HCT116 (cell line): ENCODE data around the gene NDUFB6.

Experiments
- EGR1 ChIP-seq: IDR thresholded peaks from 2 replicates; pipeline ENCODE4 v1.6.1; 2012; ENCODE audit warnings: low read depth
- POLR2A ChIP-seq: IDR thresholded peaks from 2 replicates; pipeline ENCODE4 v1.7.0; 2011; ENCODE audit warnings: borderline replicate concordance; ENCODE audit not compliant: insufficient read depth, insufficient read length; ENCODE audit errors: extremely low read depth
- RAD21 ChIP-seq: IDR thresholded peaks from 2 replicates; pipeline ENCODE4 v1.6.1; 2012; ENCODE audit warnings: low read depth, mild to moderate bottlenecking
- TCF7L2 ChIP-seq: IDR thresholded peaks from 2 replicates; pipeline ENCODE4 v1.7.0; 2011; ENCODE audit warnings: borderline replicate concordance, inconsistent platforms; ENCODE audit not compliant: insufficient read depth, insufficient read length; ENCODE audit errors: extremely low read depth
- TF ChIP-seq, protein P1 (sequence below): IDR thresholded peaks from 2 replicates; pipeline ENCODE4 v1.6.1; 2011; ENCODE audit warnings: mild to moderate bottlenecking, low read length, moderate library complexity; ENCODE audit not compliant: insufficient replicate concordance; ENCODE audit errors: extremely low read depth
- TF ChIP-seq, protein P2 (sequence below), 3 experiments: fragments of 200-600 bp in 1 of 3; sonication (generic) in 1 of 3; IDR thresholded peaks in 2 of 3; conservative IDR thresholded peaks in 1 of 3; 2 replicates each; pipeline ENCODE4 v1.5.1; 2012 to 2017; ENCODE audit warnings: low read depth in 2 of 3, low read length in 2 of 3, antibody characterized with exemption in 1 of 3, borderline replicate concordance in 1 of 3, control low read depth in 1 of 3, mild to moderate bottlenecking in 1 of 3, mixed read lengths in 1 of 3, mixed run types in 1 of 3, moderate library complexity in 1 of 3; ENCODE audit not compliant: insufficient read depth in 1 of 3
- TF ChIP-seq, protein P3 (sequence below): IDR thresholded peaks from 2 replicates; pipeline ENCODE4 v1.6.1; 2012; ENCODE audit warnings: low read depth

DNA sequence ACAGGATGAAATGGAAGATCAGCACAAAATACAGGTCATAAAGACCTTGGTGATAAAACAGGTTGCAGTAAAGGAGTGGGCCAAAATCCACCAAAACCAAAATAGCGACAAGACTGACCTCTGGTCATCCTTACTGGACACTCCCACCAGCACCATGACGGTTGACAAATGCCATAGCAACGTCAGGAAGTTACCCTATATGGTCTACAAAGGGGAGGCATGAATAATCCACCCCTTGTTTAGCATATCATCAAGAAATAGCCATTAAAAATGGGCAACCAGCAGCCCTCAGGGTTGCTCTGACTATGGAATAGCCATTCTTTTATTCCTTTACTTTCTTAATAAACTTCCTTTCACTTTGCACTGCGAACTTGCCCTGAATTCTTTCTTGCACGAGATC lies 6.0 kb upstream of the NDUFB6 start:
- TF ChIP-seq, protein P1, sequence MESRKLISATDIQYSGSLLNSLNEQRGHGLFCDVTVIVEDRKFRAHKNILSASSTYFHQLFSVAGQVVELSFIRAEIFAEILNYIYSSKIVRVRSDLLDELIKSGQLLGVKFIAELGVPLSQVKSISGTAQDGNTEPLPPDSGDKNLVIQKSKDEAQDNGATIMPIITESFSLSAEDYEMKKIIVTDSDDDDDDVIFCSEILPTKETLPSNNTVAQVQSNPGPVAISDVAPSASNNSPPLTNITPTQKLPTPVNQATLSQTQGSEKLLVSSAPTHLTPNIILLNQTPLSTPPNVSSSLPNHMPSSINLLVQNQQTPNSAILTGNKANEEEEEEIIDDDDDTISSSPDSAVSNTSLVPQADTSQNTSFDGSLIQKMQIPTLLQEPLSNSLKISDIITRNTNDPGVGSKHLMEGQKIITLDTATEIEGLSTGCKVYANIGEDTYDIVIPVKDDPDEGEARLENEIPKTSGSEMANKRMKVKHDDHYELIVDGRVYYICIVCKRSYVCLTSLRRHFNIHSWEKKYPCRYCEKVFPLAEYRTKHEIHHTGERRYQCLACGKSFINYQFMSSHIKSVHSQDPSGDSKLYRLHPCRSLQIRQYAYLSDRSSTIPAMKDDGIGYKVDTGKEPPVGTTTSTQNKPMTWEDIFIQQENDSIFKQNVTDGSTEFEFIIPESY: no peak
- TF ChIP-seq, protein P2, sequence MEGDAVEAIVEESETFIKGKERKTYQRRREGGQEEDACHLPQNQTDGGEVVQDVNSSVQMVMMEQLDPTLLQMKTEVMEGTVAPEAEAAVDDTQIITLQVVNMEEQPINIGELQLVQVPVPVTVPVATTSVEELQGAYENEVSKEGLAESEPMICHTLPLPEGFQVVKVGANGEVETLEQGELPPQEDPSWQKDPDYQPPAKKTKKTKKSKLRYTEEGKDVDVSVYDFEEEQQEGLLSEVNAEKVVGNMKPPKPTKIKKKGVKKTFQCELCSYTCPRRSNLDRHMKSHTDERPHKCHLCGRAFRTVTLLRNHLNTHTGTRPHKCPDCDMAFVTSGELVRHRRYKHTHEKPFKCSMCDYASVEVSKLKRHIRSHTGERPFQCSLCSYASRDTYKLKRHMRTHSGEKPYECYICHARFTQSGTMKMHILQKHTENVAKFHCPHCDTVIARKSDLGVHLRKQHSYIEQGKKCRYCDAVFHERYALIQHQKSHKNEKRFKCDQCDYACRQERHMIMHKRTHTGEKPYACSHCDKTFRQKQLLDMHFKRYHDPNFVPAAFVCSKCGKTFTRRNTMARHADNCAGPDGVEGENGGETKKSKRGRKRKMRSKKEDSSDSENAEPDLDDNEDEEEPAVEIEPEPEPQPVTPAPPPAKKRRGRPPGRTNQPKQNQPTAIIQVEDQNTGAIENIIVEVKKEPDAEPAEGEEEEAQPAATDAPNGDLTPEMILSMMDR (IDR thresholded peaks at IDR 0.05 in 2 of 3, conservative IDR thresholded peaks at IDR 0.05 in 1 of 3; ENCODE audit: borderline replicate concordance in 1 of 3, insufficient read depth in 1 of 3, low read depth in 2 of 3, low read length in 2 of 3): no peak
- TF ChIP-seq POLR2A: no peak
- TF ChIP-seq EGR1: no peak
- no peak for TF ChIP-seq TCF7L2
- no peak for TF ChIP-seq RAD21
- TF ChIP-seq, protein P3, sequence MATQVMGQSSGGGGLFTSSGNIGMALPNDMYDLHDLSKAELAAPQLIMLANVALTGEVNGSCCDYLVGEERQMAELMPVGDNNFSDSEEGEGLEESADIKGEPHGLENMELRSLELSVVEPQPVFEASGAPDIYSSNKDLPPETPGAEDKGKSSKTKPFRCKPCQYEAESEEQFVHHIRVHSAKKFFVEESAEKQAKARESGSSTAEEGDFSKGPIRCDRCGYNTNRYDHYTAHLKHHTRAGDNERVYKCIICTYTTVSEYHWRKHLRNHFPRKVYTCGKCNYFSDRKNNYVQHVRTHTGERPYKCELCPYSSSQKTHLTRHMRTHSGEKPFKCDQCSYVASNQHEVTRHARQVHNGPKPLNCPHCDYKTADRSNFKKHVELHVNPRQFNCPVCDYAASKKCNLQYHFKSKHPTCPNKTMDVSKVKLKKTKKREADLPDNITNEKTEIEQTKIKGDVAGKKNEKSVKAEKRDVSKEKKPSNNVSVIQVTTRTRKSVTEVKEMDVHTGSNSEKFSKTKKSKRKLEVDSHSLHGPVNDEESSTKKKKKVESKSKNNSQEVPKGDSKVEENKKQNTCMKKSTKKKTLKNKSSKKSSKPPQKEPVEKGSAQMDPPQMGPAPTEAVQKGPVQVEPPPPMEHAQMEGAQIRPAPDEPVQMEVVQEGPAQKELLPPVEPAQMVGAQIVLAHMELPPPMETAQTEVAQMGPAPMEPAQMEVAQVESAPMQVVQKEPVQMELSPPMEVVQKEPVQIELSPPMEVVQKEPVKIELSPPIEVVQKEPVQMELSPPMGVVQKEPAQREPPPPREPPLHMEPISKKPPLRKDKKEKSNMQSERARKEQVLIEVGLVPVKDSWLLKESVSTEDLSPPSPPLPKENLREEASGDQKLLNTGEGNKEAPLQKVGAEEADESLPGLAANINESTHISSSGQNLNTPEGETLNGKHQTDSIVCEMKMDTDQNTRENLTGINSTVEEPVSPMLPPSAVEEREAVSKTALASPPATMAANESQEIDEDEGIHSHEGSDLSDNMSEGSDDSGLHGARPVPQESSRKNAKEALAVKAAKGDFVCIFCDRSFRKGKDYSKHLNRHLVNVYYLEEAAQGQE: no peak
